ENCODE data around the gene FOXD2. TPM values are rescaled to one million over a fixed set of nuclear protein-coding genes. Genes with fewer than 3 reads are reported as not detected.

FOXD2 gene
- total and polyA plus RNA-seq, 2 experiments from 2014 or later = 0.02 TPM; not detected in 1

DNA sequence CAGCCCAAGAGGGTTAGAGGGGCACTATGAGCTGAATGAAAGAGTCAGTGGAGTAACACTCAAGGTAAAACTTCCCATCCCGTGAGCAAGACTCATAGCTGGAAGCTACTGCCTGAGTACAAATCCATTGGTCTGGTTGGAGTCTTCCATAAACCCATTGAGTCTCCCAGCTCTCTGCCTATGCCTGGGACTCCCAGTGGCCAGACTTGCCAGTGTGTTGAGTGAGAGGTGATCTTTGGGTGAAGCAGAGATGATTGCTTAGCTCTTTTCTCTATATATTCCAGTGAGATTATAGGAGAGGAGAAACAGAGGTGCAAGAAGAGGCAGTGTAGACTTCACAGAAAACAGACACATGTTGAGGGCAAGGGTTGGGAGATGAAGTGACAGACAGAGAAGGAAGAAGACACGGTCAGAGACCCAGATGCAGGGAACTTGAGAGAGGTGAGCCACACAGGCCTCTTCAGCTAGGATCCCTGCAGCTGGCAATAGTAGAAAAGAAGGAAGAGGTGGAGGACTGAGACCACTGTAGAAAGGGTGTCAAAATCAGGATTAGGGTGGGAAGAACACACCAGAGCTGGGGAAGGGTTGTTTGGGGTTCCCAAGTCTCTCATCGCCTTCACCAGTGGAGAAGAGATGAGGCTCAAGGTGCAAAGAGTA lies 3.7 kb downstream of the FOXD2 start:
- TF ChIP-seq, protein P1, sequence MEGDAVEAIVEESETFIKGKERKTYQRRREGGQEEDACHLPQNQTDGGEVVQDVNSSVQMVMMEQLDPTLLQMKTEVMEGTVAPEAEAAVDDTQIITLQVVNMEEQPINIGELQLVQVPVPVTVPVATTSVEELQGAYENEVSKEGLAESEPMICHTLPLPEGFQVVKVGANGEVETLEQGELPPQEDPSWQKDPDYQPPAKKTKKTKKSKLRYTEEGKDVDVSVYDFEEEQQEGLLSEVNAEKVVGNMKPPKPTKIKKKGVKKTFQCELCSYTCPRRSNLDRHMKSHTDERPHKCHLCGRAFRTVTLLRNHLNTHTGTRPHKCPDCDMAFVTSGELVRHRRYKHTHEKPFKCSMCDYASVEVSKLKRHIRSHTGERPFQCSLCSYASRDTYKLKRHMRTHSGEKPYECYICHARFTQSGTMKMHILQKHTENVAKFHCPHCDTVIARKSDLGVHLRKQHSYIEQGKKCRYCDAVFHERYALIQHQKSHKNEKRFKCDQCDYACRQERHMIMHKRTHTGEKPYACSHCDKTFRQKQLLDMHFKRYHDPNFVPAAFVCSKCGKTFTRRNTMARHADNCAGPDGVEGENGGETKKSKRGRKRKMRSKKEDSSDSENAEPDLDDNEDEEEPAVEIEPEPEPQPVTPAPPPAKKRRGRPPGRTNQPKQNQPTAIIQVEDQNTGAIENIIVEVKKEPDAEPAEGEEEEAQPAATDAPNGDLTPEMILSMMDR (IDR thresholded peaks at IDR 0.05; ENCODE audit: low read depth, low read length) = no peak
- Histone ChIP-seq H3K4me3 (no peak overlapping the region), H3K27ac (no peak overlapping the region), H3K36me3 (no peaks in the 10 kb centered on the region), H3K9me3 (ENCODE audit: low read depth) (no peaks in the 10 kb centered on the region), H3K4me1 (ENCODE audit: low read depth) (peaks cover 3% of the 10 kb centered on the region), H3K27me3 (peaks cover 100% of the 10 kb centered on the region)
- DNase-seq (ENCODE audit: low read depth in 1 of 2, low spot score in 1 of 2) = no peak

DNA sequence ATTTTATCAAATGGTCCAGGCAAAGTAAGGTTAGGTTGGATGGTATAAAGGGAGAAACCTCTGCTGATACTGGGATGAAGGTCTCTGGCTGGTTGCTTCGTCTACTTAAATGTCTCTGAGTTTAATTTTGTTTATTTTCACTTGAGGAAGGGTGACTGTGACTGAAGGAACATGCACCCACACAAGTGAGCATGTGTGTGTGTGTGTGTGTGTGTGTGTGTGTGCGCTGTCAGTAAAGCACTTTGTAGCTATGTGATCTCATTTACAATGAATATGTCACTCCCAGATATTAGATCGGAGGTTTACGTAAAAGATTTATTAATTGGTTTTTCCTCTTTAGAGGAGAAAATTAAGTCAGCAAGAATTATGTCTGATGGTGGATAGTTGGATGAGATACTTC lies 4.4 kb downstream of the FOXD2 start:
- H3K27ac ChIP-seq = no peak overlapping the region
- TF ChIP-seq, protein P1 (IDR thresholded peaks at IDR 0.05; ENCODE audit: low read depth, low read length) = no peak
- no peaks in the 10 kb centered on the region for H3K9me3 ChIP-seq (ENCODE audit: low read depth)
- peaks cover 100% of the 10 kb centered on the region for H3K27me3 ChIP-seq
- no peak overlapping the region for H3K4me3 ChIP-seq
- peaks cover 3% of the 10 kb centered on the region for H3K4me1 ChIP-seq (ENCODE audit: low read depth)
- DNase-seq (ENCODE audit: low read depth in 1 of 2, low spot score in 1 of 2) = no peak
- H3K36me3 ChIP-seq = no peaks in the 10 kb centered on the region

DNA sequence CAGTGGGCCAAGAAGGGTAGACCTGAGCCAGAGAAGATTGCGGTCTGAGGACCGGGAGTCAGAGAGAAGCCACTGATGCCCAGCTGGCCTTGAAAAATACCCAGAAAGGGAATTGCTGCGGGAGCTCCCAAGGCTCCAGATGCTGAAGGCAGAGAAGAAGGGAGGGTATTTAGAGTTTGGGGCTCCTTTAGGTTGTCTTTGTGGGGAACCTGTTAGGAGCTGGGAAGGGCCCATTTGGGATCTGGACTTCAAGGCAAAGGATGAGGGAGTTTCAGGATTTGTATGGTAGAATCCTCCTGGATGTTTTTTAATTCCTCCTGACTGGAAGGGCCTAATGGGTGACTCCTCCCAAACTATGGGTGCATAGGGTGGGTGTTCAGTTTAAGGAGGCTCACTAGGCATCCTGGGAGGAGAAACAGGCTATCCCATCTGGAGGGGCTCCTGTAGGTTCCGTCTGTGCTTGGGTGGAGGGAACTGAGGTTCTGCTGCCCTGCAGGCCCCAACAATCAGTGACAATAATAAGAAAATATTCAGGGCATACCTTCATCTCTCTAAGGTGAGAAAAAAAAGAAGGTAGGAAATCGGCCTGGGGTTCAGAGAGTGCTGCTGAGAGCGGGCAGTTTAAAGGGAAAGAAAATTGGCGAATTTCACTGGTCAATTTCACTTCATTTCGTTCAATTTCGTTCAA lies 5.1 kb downstream of the FOXD2 start:
- no peaks in the 10 kb centered on the region for H3K36me3 ChIP-seq
- no peak overlapping the region for H3K27ac ChIP-seq
- H3K9me3 ChIP-seq (ENCODE audit: low read depth) = no peaks in the 10 kb centered on the region
- no peak for DNase-seq (ENCODE audit: low read depth in 1 of 2, low spot score in 1 of 2)
- no peak overlapping the region for H3K4me3 ChIP-seq
- H3K4me1 ChIP-seq (ENCODE audit: low read depth) = peaks cover 3% of the 10 kb centered on the region
- TF ChIP-seq, protein P1 (IDR thresholded peaks at IDR 0.05; ENCODE audit: low read depth, low read length) = no peak
- peaks cover 100% of the 10 kb centered on the region for H3K27me3 ChIP-seq

DNA sequence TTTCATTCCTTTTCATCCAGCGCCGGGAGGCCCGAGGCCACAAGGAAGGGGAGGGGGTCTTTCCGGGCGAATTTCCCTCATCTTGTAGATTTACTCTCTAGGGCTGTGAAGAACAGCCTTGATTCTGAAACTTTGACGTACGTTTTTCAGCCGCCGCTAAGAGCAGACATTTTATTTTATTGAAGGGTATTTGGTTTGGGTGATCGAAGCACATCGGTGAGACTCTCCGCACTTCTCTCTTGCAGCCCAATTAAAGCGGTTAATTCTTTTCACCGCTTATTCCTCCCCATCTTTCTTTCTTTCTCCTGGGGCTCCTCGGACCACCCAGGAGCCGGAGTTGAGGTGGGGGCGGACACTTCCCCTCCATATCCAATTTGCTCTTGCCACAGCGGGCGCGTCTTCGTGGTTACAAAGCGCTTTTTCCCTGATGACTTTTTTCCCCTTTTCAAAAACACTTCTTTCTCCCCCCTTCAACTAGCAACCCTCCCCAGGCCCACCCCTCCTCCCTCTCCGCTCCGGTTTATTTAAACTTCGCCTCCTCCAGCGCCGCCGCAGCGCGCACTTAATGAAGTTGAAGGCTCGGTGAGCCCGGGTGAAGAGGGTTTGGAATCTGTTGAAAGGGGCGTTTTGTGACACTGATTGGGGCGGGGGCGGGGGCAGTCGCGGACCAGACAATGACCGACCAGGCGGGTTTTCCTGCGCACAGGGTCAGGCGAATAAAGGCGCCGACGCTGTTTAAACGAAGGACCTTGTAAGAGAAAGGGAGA lies 5.9 kb downstream of the FOXD2 start:
- H3K4me3 ChIP-seq = no peak overlapping the region
- peaks cover 3% of the 10 kb centered on the region for H3K4me1 ChIP-seq (ENCODE audit: low read depth)
- H3K27me3 ChIP-seq = peaks cover 100% of the 10 kb centered on the region
- no peaks in the 10 kb centered on the region for H3K36me3 ChIP-seq
- TF ChIP-seq, protein P1 (IDR thresholded peaks at IDR 0.05; ENCODE audit: low read depth, low read length) = no peak
- no peak for DNase-seq (ENCODE audit: low read depth in 1 of 2, low spot score in 1 of 2)
- no peak overlapping the region for H3K27ac ChIP-seq
- H3K9me3 ChIP-seq (ENCODE audit: low read depth) = no peaks in the 10 kb centered on the region

DNA sequence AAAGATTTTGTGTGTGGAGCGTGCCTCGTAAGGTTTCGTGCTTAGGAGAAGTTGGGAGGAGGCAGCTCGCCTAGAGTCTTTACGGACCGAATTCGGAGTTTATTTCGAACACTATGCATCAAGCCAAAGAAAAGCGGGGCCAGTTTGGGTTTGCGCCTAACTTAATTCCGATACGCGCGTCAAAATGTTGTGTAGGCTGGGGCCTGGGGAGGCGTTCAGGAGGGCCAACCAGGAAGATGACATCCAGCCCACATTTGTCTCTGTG lies 6.4 kb downstream of the FOXD2 start:
- Histone ChIP-seq H3K4me1 (ENCODE audit: low read depth) (peaks cover 3% of the 10 kb centered on the region), H3K4me3 (no peak overlapping the region), H3K27ac (no peak overlapping the region), H3K36me3 (no peaks in the 10 kb centered on the region), H3K9me3 (ENCODE audit: low read depth) (no peaks in the 10 kb centered on the region), H3K27me3 (peaks cover 100% of the 10 kb centered on the region)
- TF ChIP-seq, protein P1 (IDR thresholded peaks at IDR 0.05; ENCODE audit: low read depth, low read length) = no peak
- DNase-seq (ENCODE audit: low read depth in 1 of 2, low spot score in 1 of 2) = no peak
